ENCODE results near the gene PIK3R6. TPM values are rescaled to one million over a fixed set of nuclear protein-coding genes. Genes with fewer than 3 reads are reported as not detected.

PIK3R6 gene
- total and polyA plus RNA-seq, 12 donors, result 0.17 to 1.7 (median 0.83) TPM

- WGBS, 4 donors, result 85 to 86% (median 85%) methylated on average over 10 to 15 of the region's 15 CpGs
- DNase-seq, result no peak
- no peak overlapping the region for H3K4me3 ChIP-seq
- H3K27me3 ChIP-seq, result no peaks in the 10 kb centered on the region
- intact Hi-C loops (cut with DNase I), result no loop called here
- H3K27ac ChIP-seq, result no peak overlapping the region
- no peaks in the 10 kb centered on the region for H3K36me3 ChIP-seq (replicated peaks in 1 of 2)
- peaks cover 0 to 7% of the 10 kb centered on the region in 2 donors for H3K4me1 ChIP-seq (replicated peaks in 1 of 2)
- H3K9me3 ChIP-seq (replicated peaks in 1 of 3), result no peaks in the 10 kb centered on the region
- TF ChIP-seq POLR2A (IDR thresholded peaks at IDR 0.05) (no peak), CTCF (IDR thresholded peaks at IDR 0.05) (no peak)
Observed at GRCh38 chr17:8893621-8894201, 26.2 kb upstream of the PIK3R6 start.

DNA sequence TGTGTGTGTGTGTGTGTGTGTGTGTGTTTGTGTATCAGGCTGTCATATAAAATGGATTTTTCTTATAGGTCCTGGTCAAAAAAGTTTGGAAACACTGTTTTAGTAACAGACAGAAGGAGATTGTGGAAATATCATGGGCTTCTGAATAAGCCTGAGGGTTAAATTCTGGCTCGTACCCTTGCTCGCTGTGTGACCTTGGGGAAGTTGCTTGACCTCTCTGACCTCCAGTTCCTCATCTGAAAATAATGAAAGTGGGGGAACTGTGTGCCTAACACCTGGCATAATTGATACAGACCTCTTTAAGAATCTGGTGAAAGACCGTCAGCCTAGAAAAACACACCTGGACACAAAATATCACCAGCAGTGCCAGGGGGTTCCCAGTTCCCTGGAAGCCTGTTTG lies 25.6 kb upstream of the PIK3R6 start:
- no peak for DNase-seq
- Histone ChIP-seq H3K27me3 (no peaks in the 10 kb centered on the region), H3K36me3 (replicated peaks in 1 of 2) (no peaks in the 10 kb centered on the region), H3K27ac (no peak overlapping the region), H3K9me3 (replicated peaks in 1 of 3) (no peaks in the 10 kb centered on the region), H3K4me3 (no peak overlapping the region), H3K4me1 (replicated peaks in 1 of 2) (peaks cover 0 to 7% of the 10 kb centered on the region in 2 donors)
- intact Hi-C loops (cut with DNase I), result no loop called here
- TF ChIP-seq POLR2A (IDR thresholded peaks at IDR 0.05) (no peak), CTCF (IDR thresholded peaks at IDR 0.05) (no peak)
- 61 to 75% (median 67%) methylated on average over 3 of the region's 3 CpGs for WGBS, 4 donors

- Histone ChIP-seq H3K27ac (no peak overlapping the region), H3K4me1 (replicated peaks in 1 of 2) (peaks cover 0 to 7% of the 10 kb centered on the region in 2 donors), H3K27me3 (no peaks in the 10 kb centered on the region), H3K9me3 (replicated peaks in 1 of 3) (no peaks in the 10 kb centered on the region), H3K36me3 (replicated peaks in 1 of 2) (no peaks in the 10 kb centered on the region), H3K4me3 (no peak overlapping the region)
- TF ChIP-seq CTCF (IDR thresholded peaks at IDR 0.05) (no peak), POLR2A (IDR thresholded peaks at IDR 0.05) (no peak)
- intact Hi-C loops (cut with DNase I), result no loop called here
- 61 to 70% (median 68%) methylated on average over 6 of the region's 6 CpGs for WGBS, 4 donors
- DNase-seq, result no peak
Observed at GRCh38 chr17:8892338-8892690, 24.8 kb upstream of the PIK3R6 start.

DNA sequence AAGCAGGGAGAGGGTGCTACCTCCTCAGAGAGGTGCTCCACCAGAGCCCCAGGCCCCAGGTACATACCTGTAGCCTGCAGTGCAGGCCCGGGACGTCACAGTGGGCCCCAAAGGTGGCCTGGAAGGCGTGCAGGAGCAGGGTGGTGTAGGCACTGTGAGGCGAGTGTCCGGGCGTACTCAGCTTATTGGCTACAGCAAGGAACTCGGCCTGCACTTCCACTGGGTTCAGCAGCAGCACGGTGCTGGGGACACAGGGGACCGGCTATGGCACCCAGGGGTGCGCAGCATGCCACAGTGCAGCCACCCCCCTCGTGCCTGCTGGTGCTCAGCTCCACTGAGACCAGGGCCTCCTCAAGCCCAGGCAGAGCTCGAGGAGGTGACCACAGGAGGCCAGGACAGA lies 23.2 kb upstream of the PIK3R6 start:
- no peak for TF ChIP-seq CTCF (IDR thresholded peaks at IDR 0.05)
- TF ChIP-seq POLR2A (IDR thresholded peaks at IDR 0.05), result no peak
- intact Hi-C loops (cut with DNase I), result no loop called here
- no peak for DNase-seq
- Histone ChIP-seq H3K36me3 (replicated peaks in 1 of 2) (no peaks in the 10 kb centered on the region), H3K9me3 (replicated peaks in 1 of 3) (no peaks in the 10 kb centered on the region), H3K4me1 (replicated peaks in 1 of 2) (peaks cover 0 to 7% of the 10 kb centered on the region in 2 donors), H3K27ac (no peak overlapping the region), H3K27me3 (no peaks in the 10 kb centered on the region), H3K4me3 (no peak overlapping the region)
- whole genome bisulfite sequencing, 4 donors, result 86 to 91% (median 90%) methylated on average over 1 to 12 of the region's 12 CpGs
